Hematopoietic multipotent progenitor cell treated with erythropoietin and hydrocortisone succinate and interleukin-3 and kit ligand, for 4 days (in vitro differentiated cells): Measurements from ENCODE around the gene CHD1.

Experiments used
- DNase-seq: peaks from one replicate; pipeline ENCODE4 v3.0.0-alpha.2; 2015

CHD1 gene

GRCh38 chr5:98935206-98935605 lies 6.4 kb upstream of the CHD1 start:
- no peak for DNase-seq

- no peak for DNase-seq
Observed at GRCh38 chr5:98934546-98934945, 5.7 kb upstream of the CHD1 start.

DNA sequence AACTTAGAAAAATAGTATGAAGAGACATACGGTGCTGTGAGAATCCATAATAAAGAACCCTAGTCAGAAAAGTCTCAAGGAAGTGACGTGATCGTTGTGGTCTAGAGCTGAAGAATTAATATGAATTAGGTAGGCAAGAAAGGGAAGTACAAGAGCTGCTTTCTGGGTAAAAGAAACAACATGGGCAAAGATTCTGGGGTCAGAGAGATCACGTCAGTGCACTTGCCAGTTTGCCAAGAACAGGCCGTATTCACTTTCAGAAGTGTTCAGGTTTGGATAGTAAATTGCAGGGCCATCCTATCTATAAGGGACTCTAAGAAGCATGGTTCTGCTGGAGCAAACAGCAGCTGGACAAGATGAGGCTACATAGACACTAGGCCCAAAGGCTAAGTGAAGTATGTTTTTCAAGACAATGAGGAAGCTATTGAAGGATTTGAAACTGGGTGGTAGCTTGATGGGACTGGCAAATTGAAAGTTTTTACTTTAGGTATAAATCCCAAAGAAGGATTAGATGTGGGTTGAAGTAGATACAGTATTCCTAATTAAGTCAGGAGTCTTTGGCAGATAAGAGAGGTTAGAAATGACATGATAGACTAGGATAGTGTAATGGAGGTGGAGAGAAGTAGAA lies 4.8 kb upstream of the CHD1 start:
- DNase-seq = peak; percentile 85

DNA sequence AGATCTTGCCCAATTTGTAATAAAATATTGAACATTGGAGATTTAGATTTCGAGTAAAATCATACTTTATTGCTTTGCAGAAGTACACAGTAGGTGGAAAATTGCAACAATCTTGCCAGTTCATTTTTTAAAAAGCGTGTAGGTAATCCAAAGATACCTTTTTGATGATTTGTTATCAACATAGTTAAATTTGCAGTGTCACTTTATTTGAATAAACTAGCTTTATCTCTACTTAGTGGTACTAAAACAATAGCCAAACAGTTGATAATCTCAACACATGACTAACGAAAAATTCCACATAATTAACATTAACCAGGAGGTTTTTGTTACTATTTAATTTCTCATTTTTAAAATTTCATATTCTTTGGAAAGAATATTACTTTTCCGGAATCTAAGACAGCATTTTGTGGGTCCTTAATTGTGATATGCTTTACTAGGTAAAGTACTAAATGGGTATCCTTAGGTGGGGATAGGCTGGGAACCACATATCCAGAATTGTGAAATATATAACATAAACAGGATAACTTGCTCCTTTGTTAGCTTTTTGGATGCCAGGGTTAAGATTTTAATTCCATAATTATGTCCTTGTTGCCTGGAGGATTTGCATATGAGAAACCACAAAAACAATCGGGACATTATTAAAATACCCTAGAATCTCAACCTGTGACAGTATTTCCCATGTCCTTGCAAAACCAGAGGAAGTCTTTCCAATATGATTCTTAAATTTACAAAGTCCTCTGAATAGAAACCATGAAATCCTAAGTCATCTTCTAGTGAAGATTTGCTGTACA lies 2.4 kb upstream of the CHD1 start:
- DNase-seq = no peak

GRCh38 chr5:98929710-98930298 lies 997 bp upstream of the CHD1 start:
- no peak for DNase-seq

- peak; percentile 66 for DNase-seq
Observed at GRCh38 chr5:98927989-98928872, 576 bp downstream of the CHD1 start.

GRCh38 chr5:98927242-98927988 lies 1.4 kb downstream of the CHD1 start:
- DNase-seq = peak; percentile 79

DNA sequence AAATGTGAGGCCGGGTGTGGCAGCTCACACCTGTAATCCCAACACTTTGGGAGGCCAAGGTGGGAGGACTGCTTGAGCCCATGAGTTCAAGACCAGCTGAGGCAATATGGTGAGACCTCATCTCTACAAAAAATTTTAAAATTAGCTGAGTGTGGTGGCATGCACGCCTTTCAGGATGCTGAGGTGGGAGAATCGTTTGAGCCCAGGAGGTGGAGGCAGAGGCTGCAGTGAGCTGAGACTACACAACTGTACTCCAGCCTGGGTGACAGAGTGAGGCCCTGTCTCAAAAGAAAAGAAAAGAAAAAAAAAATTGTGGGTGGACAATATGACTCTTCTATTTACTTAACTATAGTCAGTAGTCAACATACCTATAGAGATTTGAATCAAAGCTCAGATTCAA lies 4.8 kb downstream of the CHD1 start:
- DNase-seq = no peak

DNA sequence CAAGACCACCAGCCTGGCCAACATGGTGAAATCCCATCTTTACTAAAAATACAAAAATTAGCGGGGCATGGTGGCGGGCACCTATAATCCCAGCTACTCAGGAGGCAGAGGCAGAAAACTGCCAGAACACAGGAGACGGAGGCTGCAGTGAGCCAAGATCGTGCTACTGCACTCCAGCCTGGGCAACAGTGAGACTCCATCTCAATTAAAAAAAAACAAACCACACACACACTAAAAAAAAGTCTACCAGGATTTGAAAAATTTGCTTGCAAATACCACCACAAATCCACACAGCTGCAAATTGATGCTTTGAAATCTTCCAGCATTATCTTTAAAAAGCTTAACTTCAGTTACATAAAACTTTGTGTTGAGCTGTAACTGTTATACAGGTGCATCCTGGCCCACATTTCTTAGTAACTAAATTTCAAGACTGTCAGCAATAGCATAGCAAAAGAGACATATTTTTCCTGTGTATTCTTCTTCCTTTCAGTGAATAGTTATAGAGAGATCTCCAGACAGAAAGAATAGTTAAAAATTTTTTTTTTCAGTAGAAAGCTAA lies 6.8 kb downstream of the CHD1 start:
- DNase-seq = no peak

GRCh38 chr5:98917433-98917832 lies 11.4 kb downstream of the CHD1 start:
- no peak for DNase-seq

- no peak for DNase-seq
Observed at GRCh38 chr5:98916540-98916939, 12.3 kb downstream of the CHD1 start.

DNA sequence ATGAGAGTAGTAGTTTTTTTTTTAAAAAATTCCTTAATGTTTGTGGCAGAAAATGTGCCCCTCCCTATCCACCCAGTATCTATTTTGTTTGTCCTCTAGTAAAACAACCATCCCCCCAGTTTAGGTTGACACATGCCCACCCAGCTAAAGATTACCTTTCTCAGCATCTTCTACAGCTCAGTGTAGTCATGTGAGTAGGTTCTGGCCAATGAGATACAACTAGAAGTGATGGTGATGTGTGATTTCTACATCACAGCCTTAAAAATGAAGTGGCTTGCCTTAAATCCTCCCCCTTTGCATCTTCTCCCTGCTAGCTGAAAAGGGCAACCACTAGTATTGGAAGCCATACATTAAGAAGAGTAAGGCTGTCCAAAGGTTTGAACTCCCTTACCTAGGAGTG lies 14.9 kb downstream of the CHD1 start:
- no peak for DNase-seq

DNA sequence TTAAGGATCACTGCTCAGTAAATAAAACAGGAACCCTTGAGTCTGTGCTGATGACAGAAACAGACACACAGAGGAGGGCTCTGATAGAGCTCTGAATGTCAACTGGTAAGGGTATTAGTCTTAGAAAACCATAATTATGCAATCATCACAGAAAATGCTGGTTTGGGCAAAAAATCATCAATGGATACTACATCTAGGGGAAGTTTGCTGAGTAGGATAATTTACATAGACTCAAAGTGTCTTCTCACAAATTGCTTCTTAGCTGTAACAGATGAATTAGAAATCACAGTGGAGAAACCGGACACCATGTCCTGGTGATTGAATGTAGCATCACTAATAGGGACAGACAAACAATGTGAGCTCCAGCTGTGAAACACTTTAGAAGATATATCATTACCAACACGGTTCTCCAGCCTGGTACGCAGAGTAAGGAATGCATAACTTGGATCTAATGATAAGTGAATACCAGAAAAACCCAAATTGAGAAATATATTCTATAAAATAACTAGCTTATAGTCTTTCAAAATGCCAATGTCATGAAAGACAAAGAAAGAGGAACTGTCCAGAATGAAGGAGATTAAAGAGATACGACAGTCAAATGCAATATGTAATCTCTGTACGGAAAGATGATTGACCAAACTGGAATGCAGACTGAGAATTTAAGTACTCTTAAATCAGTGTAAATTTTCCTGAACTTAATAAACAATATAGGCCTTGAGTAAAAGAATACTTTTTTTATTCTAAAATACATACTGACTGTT lies 17.3 kb downstream of the CHD1 start:
- peak; percentile 60 for DNase-seq

DNA sequence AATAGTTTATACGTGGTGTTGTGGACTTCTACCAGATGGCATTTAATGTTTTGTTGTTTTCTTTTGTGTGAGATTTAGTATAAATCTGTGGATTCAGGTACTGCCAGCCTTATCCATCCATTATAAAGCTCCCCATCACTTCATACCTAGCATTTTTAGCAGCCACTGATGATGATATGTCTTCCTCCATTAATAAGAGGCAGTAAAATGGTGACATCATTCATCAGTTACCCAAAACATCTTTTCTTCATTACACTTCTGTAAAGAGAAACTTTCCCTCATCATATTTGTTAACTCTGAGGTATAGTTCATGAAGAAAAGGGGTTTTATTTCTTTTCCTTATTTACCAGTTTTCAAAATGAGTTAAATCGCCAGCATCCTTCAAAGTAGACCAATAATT lies 19.4 kb downstream of the CHD1 start:
- DNase-seq = no peak

DNA sequence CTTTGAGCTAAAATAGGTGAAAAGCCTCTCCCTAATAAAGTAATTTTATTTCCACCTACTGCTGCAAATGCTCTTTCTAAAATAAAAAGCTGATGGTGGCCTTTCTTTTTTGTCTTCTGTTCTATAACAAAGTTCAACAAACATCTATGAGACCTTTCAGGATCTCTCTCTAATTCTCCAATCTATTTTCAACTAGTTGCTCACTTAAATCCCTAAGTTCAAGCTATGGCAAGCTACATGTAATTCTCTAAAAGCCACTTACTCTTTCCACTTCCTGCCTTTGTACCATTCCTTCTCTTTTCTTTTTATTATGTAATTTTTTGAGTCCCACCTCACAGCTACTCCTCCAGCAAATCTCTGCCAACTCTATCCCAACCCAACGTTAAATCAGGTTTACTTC lies 20.9 kb downstream of the CHD1 start:
- no peak for DNase-seq

DNA sequence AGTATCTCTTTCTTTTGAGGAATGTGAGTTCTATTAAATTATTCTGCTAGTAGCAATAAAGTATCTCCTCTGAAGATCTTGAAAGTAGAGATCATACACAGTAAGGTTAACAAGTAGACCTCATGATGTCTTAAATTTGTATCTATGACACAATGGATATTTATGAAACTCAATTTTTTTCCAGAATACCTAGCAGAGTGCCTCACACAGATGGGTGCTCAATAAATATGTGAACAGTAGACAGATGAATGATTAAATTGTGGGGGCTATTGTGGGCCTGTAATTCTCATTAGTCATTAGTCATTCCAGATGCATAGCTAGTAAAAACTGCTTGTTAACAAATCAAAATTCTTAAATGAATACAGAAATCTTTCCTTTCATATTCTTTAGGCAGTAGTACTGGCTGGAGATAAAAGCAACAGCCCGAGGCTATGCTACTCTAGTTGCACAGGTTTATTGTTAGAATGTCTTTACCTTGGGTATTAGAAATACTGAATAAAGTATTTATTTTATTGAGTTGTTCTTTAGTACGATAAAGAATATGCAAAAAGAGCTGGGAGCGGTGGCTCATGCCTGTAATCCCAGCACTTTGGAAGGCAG lies 22.0 kb downstream of the CHD1 start:
- no peak for DNase-seq

DNA sequence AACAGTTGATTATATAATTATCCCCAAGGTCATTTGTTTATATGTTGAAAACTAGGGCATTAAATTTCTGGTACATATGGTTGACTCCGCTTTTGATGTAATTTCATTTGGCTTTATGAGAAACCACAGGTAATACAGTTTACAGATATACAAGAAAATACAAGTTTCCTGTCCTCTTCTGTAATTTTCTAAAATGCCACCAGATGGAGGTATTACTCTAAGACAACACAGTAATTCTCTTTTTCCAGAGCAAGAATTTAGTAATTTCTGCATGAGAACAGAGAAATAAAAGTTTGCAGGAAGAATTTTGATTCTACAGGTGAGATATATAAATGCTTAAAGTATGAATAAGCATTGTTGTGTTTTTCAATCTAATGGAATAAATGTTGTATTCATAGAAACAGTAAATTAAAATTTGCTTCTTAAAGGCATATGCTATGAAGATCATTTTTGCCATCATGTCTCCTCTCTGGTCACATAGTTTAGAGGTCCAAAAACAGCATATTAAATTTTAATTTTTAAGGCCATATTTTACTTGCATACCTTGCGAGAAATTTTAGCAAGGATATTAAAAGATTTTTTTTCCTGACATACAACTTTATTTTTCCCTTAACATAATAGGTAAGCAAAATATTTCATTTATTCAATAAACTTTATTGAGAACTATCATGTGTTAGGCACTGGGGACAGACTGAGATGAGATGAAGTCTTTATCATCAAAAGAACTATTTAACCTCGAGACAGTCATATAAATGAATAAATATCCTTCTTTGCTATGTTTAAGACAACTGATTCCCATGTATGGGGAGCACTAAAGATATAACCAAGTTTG lies 22.7 kb downstream of the CHD1 start:
- peak; percentile 78 for DNase-seq

GRCh38 chr5:98904780-98905179 lies 24.0 kb downstream of the CHD1 start:
- DNase-seq = no peak

GRCh38 chr5:98902733-98903132 lies 26.1 kb downstream of the CHD1 start:
- no peak for DNase-seq

DNA sequence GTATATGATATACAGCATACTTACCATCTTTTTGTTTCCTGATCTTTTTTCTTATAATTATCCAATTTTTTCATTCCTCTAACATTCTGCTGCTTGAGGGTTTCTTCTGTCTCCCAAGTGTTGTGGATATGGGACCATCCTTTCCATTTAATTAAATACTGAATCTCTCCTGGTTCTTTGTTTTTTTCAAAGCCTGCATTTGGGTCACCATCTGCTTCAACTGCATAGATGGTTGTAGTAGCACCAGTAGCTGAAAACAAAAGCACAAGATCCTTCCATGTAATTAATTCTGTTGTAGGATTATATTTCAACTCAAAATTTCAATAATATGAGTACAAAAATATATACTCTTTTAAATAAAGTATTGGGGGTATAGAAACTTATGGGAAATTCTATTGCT lies 29.4 kb downstream of the CHD1 start:
- DNase-seq = no peak
